Ishikawa (cell line): Measurements from ENCODE around the gene POLG.
A peak's percentile ranks its signal among the peaks of the same experiment; 100 is the strongest.

Experiments used
- CEBPB ChIP-seq: IDR thresholded peaks from 2 replicates; pipeline ENCODE4 v1.6.1; 2012
- CREB1 ChIP-seq: IDR thresholded peaks from 2 replicates; pipeline ENCODE4 v1.6.1; 2012; ENCODE audit warnings: low read depth
- EGR1 ChIP-seq: IDR thresholded peaks from 2 replicates; pipeline ENCODE4 v1.6.1; 2012
- EP300 ChIP-seq: IDR thresholded peaks from 2 replicates; pipeline ENCODE4 v1.6.1; 2012; ENCODE audit warnings: borderline replicate concordance
- FOXM1 ChIP-seq: IDR thresholded peaks from 2 replicates; pipeline ENCODE4 v1.6.1; 2012; ENCODE audit warnings: low read depth, borderline replicate concordance
- MAX ChIP-seq: IDR thresholded peaks from 2 replicates; pipeline ENCODE4 v1.6.1; 2012
- NFIC ChIP-seq: IDR thresholded peaks from 2 replicates; pipeline ENCODE4 v1.6.1; 2012
- RAD21 ChIP-seq: IDR thresholded peaks from 2 replicates; pipeline ENCODE4 v1.6.1; 2012; ENCODE audit warnings: low read depth
- REST ChIP-seq: IDR thresholded peaks from 2 replicates; pipeline ENCODE4 v1.6.1; 2012; ENCODE audit warnings: low read depth, mild to moderate bottlenecking
- TAF1 ChIP-seq: IDR thresholded peaks from 2 replicates; pipeline ENCODE4 v1.6.1; 2012; ENCODE audit warnings: low read depth, mild to moderate bottlenecking
- TCF12 ChIP-seq: IDR thresholded peaks from 2 replicates; pipeline ENCODE4 v1.6.1; 2012; ENCODE audit warnings: low read depth
- TEAD4 ChIP-seq: IDR thresholded peaks from 2 replicates; pipeline ENCODE4 v1.6.1; 2012
- USF1 ChIP-seq: IDR thresholded peaks from 2 replicates; pipeline ENCODE4 v1.6.1; 2012
- YY1 ChIP-seq: IDR thresholded peaks from 2 replicates; pipeline ENCODE4 v1.6.1; 2012; ENCODE audit warnings: low read depth
- ZBTB7A ChIP-seq: IDR thresholded peaks from 2 replicates; pipeline ENCODE4 v1.6.1; 2012; ENCODE audit warnings: low read depth

The POLG gene

GRCh38 chr15:89349206-89349558 is 14.6 kb upstream of the POLG start:
- no peak for TF ChIP-seq EP300
- no peak for TF ChIP-seq EGR1
- TF ChIP-seq TCF12 = no peak
- no peak for TF ChIP-seq TEAD4
- TF ChIP-seq MAX = no peak
- TF ChIP-seq ZBTB7A = no peak
- no peak for TF ChIP-seq REST
- TF ChIP-seq NFIC = no peak
- no peak for TF ChIP-seq CREB1
- no peak for TF ChIP-seq YY1
- no peak for TF ChIP-seq RAD21
- TF ChIP-seq USF1 = no peak
- no peak for TF ChIP-seq FOXM1
- TF ChIP-seq CEBPB = no peak
- no peak for TF ChIP-seq TAF1

GRCh38 chr15:89346516-89347231 is 12.1 kb upstream of the POLG start:
- no peak for TF ChIP-seq TAF1
- TF ChIP-seq TCF12 = no peak
- no peak for TF ChIP-seq NFIC
- no peak for TF ChIP-seq CEBPB
- no peak for TF ChIP-seq EP300
- TF ChIP-seq YY1 = no peak
- no peak for TF ChIP-seq TEAD4

- TF ChIP-seq MAX = no peak
- no peak for TF ChIP-seq TAF1
- TF ChIP-seq EP300 = no peak
- no peak for TF ChIP-seq TEAD4
- TF ChIP-seq FOXM1 = no peak
Measured at GRCh38 chr15:89345248-89345647, 10.6 kb upstream of the POLG start.

GRCh38 chr15:89342840-89343239 is 8.2 kb upstream of the POLG start:
- no peak for TF ChIP-seq TCF12
- TF ChIP-seq YY1 = no peak
- TF ChIP-seq TEAD4 = no peak
- no peak for TF ChIP-seq CREB1
- no peak for TF ChIP-seq MAX

- TF ChIP-seq TAF1 (no peak), TCF12 (no peak), EP300 (no peak), REST (no peak), MAX (peak; percentile 79), TEAD4 (peak; percentile 69), NFIC (0 out of 2 replicates have a peak, but pooled peaks have one; percentile 56), USF1 (no peak), EGR1 (no peak), CEBPB (no peak), YY1 (no peak), RAD21 (no peak), CREB1 (no peak), ZBTB7A (no peak), FOXM1 (no peak)
Measured at GRCh38 chr15:89341316-89342005, 6.8 kb upstream of the POLG start.

GRCh38 chr15:89340573-89340972 is 5.9 kb upstream of the POLG start:
- no peak for TF ChIP-seq FOXM1
- TF ChIP-seq ZBTB7A = no peak
- TF ChIP-seq MAX = no peak
- TF ChIP-seq YY1 = no peak
- TF ChIP-seq USF1 = no peak
- no peak for TF ChIP-seq RAD21
- no peak for TF ChIP-seq CREB1
- TF ChIP-seq NFIC = no peak
- TF ChIP-seq EP300 = no peak
- no peak for TF ChIP-seq EGR1
- TF ChIP-seq REST = no peak
- no peak for TF ChIP-seq TAF1
- no peak for TF ChIP-seq TEAD4
- no peak for TF ChIP-seq CEBPB
- no peak for TF ChIP-seq TCF12
